Osteocyte (in vitro differentiated cells): ENCODE results near the gene DYNC2I2. TPM values are rescaled to one million over a fixed set of nuclear protein-coding genes. Genes with fewer than 3 reads are reported as not detected.

Experiments used
- DNase-seq: peaks from one replicate; pipeline ENCODE4 v3.0.0; 2021; ENCODE audit warnings: mixed read lengths; ENCODE audit not compliant: unreplicated experiment; ENCODE audit errors: extremely low spot score
- H3K27ac Mint-ChIP-seq: one replicate; pipeline ENCODE4 v1.8.0; 2021; ENCODE audit warnings: mild to moderate bottlenecking, mixed read lengths; ENCODE audit not compliant: unreplicated experiment
- H3K27me3 Mint-ChIP-seq: one replicate; pipeline ENCODE4 v1.8.0; 2021; ENCODE audit warnings: mixed read lengths; ENCODE audit not compliant: unreplicated experiment
- H3K36me3 Mint-ChIP-seq: one replicate; pipeline ENCODE4 v1.8.0; 2021; ENCODE audit warnings: mixed read lengths; ENCODE audit not compliant: unreplicated experiment
- H3K4me1 Mint-ChIP-seq: one replicate; pipeline ENCODE4 v1.8.0; 2021; ENCODE audit warnings: mixed read lengths; ENCODE audit not compliant: unreplicated experiment
- H3K4me3 Mint-ChIP-seq: one replicate; pipeline ENCODE4 v1.8.0; 2021; ENCODE audit warnings: mild to moderate bottlenecking, moderate library complexity, mixed read lengths; ENCODE audit not compliant: unreplicated experiment
- H3K9me3 Mint-ChIP-seq: one replicate; pipeline ENCODE4 v1.8.0; 2021; ENCODE audit warnings: mixed read lengths; ENCODE audit not compliant: unreplicated experiment
- CTCF ChIP-seq: fragments of 200-600 bp; sonication (generic); IDR thresholded peaks from 2 replicates; pipeline ENCODE4 v1.5.0; 2021; ENCODE audit warnings: antibody characterized with exemption, mild to moderate bottlenecking, moderate library complexity
- total RNA-seq: library from RNA; stranded (reverse); gene quantifications from 2 replicates; pipeline ENCODE4 v1.2.1, GENCODE V29; 2021

Gene DYNC2I2
- total RNA-seq, 1 donor from 2014 or later = 62.5 TPM

- Mint-ChIP-seq H3K27me3 (no peaks in the 10 kb centered on the region), H3K36me3 (peaks cover 54% of the 10 kb centered on the region), H3K4me1 (no peaks in the 10 kb centered on the region), H3K9me3 (no peaks in the 10 kb centered on the region), H3K4me3 (no peak overlapping the region), H3K27ac (no peak overlapping the region)
- no peak for DNase-seq
- no peak for TF ChIP-seq CTCF
Observed at GRCh38 chr9:128621730-128622455, 34.8 kb downstream of the DYNC2I2 start.

- DNase-seq = no peak
- Mint-ChIP-seq H3K27ac (no peak overlapping the region), H3K36me3 (peaks cover 46% of the 10 kb centered on the region), H3K27me3 (no peaks in the 10 kb centered on the region), H3K4me3 (no peak overlapping the region), H3K9me3 (no peaks in the 10 kb centered on the region), H3K4me1 (no peaks in the 10 kb centered on the region)
- no peak for TF ChIP-seq CTCF
Observed at GRCh38 chr9:128619779-128620178, 36.9 kb downstream of the DYNC2I2 start.

GRCh38 chr9:128619127-128619526, 37.5 kb downstream of the DYNC2I2 start:
- Mint-ChIP-seq H3K27ac (no peak overlapping the region), H3K27me3 (no peaks in the 10 kb centered on the region), H3K36me3 (peaks cover 41% of the 10 kb centered on the region), H3K4me1 (no peaks in the 10 kb centered on the region), H3K9me3 (no peaks in the 10 kb centered on the region), H3K4me3 (no peak overlapping the region)
- no peak for TF ChIP-seq CTCF
- no peak for DNase-seq

GRCh38 chr9:128617943-128618342, 38.7 kb downstream of the DYNC2I2 start:
- DNase-seq = no peak
- TF ChIP-seq CTCF = no peak
- Mint-ChIP-seq H3K4me1 (no peaks in the 10 kb centered on the region), H3K4me3 (no peak overlapping the region), H3K27ac (no peak overlapping the region), H3K9me3 (no peaks in the 10 kb centered on the region), H3K27me3 (no peaks in the 10 kb centered on the region), H3K36me3 (peaks cover 49% of the 10 kb centered on the region)

- H3K4me1 Mint-ChIP-seq = no peaks in the 10 kb centered on the region
- no peak overlapping the region for H3K27ac Mint-ChIP-seq
- DNase-seq = no peak
- H3K4me3 Mint-ChIP-seq = no peak overlapping the region
- H3K27me3 Mint-ChIP-seq = no peaks in the 10 kb centered on the region
- TF ChIP-seq CTCF = no peak
- H3K36me3 Mint-ChIP-seq = peaks cover 54% of the 10 kb centered on the region
- no peaks in the 10 kb centered on the region for H3K9me3 Mint-ChIP-seq
Observed at GRCh38 chr9:128615571-128615970, 41.1 kb downstream of the DYNC2I2 start.
